Measurements from ENCODE around the gene CCDC88C. TPM values are rescaled to one million over a fixed set of nuclear protein-coding genes. Genes with fewer than 3 reads are reported as not detected.
A peak's percentile ranks its signal among the peaks of the same experiment; 100 is the strongest.
"Not testable (repeated sequence)": the region's sequence is repeated elsewhere in the genome, so short reads cannot be mapped to it uniquely, and the experiment has no call there.

CCDC88C gene
- total RNA-seq, 4 donors from 2014 or later: 3.2 to 32.7 (median 11.0) TPM

GRCh38 chr14:91252871-91253794 is 164.5 kb downstream of the CCDC88C start:
- peak in 1 of 2 donors; percentile 44 for DNase-seq

DNA sequence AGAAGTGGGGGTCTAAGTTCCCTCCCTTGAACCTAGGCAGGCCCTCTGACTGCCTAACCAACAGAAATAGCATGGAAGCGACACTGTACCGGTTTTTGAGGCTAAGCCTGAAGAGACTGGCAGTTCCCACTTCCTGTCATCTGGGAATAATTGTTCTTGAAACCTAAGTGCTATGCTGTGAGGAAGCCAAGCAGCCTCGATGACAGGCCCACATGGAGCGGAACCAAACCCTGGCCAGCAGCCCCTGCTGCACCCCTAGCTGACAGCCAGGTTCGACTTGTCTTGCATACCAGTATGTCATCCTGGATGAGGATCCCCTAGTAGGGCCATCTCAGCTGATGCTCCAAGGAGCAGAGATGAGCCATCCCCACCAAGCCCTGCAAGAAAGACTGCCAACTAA is 166.7 kb downstream of the CCDC88C start:
- Histone ChIP-seq H3K27ac (no peak overlapping the region), H3K36me3 (no peaks in the 10 kb centered on the region), H3K9me3 (no peaks in the 10 kb centered on the region), H3K4me3 (no peak overlapping the region), H3K4me1 (peaks cover 0 to 12% of the 10 kb centered on the region in 2 donors), H3K27me3 (no peaks in the 10 kb centered on the region)
- no peak for DNase-seq
- TF ChIP-seq, protein P1, sequence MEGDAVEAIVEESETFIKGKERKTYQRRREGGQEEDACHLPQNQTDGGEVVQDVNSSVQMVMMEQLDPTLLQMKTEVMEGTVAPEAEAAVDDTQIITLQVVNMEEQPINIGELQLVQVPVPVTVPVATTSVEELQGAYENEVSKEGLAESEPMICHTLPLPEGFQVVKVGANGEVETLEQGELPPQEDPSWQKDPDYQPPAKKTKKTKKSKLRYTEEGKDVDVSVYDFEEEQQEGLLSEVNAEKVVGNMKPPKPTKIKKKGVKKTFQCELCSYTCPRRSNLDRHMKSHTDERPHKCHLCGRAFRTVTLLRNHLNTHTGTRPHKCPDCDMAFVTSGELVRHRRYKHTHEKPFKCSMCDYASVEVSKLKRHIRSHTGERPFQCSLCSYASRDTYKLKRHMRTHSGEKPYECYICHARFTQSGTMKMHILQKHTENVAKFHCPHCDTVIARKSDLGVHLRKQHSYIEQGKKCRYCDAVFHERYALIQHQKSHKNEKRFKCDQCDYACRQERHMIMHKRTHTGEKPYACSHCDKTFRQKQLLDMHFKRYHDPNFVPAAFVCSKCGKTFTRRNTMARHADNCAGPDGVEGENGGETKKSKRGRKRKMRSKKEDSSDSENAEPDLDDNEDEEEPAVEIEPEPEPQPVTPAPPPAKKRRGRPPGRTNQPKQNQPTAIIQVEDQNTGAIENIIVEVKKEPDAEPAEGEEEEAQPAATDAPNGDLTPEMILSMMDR (IDR thresholded peaks at IDR 0.05): no peak
- no peak for TF ChIP-seq POLR2A (IDR thresholded peaks at IDR 0.05)
- intact Hi-C loops (cut with DNase I; ENCODE audit: low total_unique reads): no loop called here

More at GRCh38 chr14:91252871-91253794, 164.5 kb downstream of the CCDC88C start:
- intact Hi-C loops (cut with DNase I; ENCODE audit: low total_unique reads): no loop called here
- Histone ChIP-seq H3K4me3 (peak overlapping the region; percentile 50 to 54), H3K36me3 (no peaks in the 10 kb centered on the region), H3K4me1 (peaks cover 0 to 12% of the 10 kb centered on the region in 2 donors), H3K9me3 (no peaks in the 10 kb centered on the region), H3K27me3 (no peaks in the 10 kb centered on the region), H3K27ac (peak overlapping the region; percentile 43 to 60)
- TF ChIP-seq, protein P1 (IDR thresholded peaks at IDR 0.05): no peak
- no peak for TF ChIP-seq POLR2A (IDR thresholded peaks at IDR 0.05)

DNA sequence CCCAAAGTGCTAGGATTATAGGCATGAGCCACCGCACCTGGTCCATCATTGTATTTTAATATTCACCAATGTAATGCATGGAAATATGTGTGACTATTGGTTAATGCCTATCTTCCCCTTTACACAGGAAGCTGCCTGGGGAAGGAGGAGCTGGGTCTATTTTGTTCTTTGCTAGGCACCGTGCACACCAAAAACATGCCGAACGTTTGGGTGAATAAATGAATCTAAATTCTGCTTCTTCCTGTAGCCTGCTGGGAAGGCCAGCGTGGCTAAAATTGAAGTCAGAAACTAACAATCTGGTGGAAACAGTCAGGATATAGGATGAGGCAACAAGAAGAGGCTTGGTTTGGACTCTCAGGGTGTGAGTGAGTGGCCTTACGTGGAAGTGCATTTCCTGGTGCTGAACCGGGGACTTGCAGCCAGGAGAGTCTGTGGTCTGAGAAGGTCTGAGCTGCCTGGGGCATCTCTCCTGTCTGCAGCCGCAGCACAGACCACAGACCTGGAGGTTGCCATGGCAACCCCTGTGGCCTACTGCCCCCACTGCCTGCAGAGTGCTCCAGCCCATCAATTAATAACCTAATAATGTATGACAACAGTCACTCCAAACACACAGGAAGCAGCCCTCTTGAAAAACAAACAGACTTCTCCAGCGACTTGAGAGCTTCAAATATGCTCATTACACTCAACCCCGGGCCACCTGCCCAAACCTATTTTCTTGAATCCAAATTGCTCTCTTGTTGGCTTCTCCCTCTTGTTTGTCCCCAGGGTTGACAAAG is 167.6 kb downstream of the CCDC88C start:
- H3K27ac ChIP-seq: no peak overlapping the region
- TF ChIP-seq POLR2A (IDR thresholded peaks at IDR 0.05): no peak
- TF ChIP-seq, protein P1 (IDR thresholded peaks at IDR 0.05): no peak

DNA sequence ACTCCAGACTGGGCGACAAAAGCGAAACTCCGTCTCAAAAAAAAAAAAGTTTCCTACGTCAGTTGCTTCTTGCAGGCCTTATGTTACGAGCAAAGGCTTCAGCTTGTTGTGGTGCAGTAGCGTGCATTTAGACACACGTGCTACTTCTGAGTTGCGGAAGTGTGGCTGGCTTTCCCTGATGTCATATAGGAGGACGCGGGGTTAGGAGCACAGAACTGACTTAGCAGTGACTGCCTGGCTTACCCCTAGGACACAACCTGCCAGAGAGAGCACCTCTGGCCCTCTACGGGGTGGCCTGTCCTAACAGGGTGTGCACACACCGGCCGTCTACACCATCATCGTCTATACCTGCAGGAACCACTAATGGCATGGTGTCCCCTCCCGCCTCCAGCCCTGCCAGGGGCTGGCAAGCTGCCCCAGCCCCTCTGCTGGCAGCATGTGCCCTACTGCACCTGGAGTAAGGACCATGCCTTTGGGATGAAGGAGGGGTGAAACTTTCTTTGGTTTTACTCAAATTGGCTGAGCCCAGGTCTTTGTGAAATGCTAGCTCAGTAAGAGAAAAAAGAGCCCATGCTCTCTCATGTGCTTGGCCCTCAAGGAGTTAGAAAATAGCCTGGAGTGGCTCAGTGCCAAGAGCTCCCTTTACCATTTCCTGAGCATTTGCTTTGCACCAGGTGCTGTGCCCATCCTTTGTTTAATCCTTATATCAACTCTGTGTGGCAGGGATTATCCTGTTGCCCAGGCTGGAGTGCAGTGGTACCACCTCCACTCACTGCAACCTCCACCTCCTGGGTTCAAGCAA is 171.4 kb downstream of the CCDC88C start:
- no peak overlapping the region for H3K27ac ChIP-seq
- TF ChIP-seq POLR2A (IDR thresholded peaks at IDR 0.05): no peak
- TF ChIP-seq, protein P1 (IDR thresholded peaks at IDR 0.05): no peak
- H3K4me1 ChIP-seq: no peaks in the 10 kb centered on the region
- H3K9me3 ChIP-seq: no peaks in the 10 kb centered on the region
- intact Hi-C loops (cut with DNase I; ENCODE audit: low total_unique reads): no loop called here
- DNase-seq: no peak
- no peaks in the 10 kb centered on the region for H3K36me3 ChIP-seq
- no peak overlapping the region for H3K4me3 ChIP-seq
- no peaks in the 10 kb centered on the region for H3K27me3 ChIP-seq

More for the DNA sequence above, 167.6 kb downstream of the CCDC88C start:
- no peaks in the 10 kb centered on the region for H3K27me3 ChIP-seq
- intact Hi-C loops (cut with DNase I; ENCODE audit: low total_unique reads): no loop called here
- H3K36me3 ChIP-seq: no peaks in the 10 kb centered on the region
- no peak for DNase-seq
- no peak overlapping the region for H3K4me3 ChIP-seq
- peaks cover 0 to 12% of the 10 kb centered on the region in 2 donors for H3K4me1 ChIP-seq
- H3K9me3 ChIP-seq: no peaks in the 10 kb centered on the region

- H3K4me3 ChIP-seq; H3K36me3 ChIP-seq; H3K27ac ChIP-seq; DNase-seq; H3K4me1 ChIP-seq; H3K27me3 ChIP-seq; intact Hi-C loops (cut with DNase I; ENCODE audit: low total_unique reads); H3K9me3 ChIP-seq: not testable (repeated sequence)
Observed at GRCh38 chr14:91245616-91246015, 172.0 kb downstream of the CCDC88C start.
